GM21717 (cell line): Measurements from ENCODE around the gene ITGA3.
"Not testable (repeated sequence)": the region's sequence is repeated elsewhere in the genome, so short reads cannot be mapped to it uniquely, and the experiment has no call there.

ENCODE experiments used
- ATAC-seq: cut with Tn5 transposase; IDR thresholded peaks from one replicate; pipeline ENCODE4 v1.9.1; 2021; ENCODE audit warnings: mild to moderate bottlenecking, moderate library complexity; ENCODE audit not compliant: unreplicated experiment

The ITGA3 gene

GRCh38 chr17:50034498-50035364, 21.2 kb upstream of the ITGA3 start:
- no peak for ATAC-seq

DNA sequence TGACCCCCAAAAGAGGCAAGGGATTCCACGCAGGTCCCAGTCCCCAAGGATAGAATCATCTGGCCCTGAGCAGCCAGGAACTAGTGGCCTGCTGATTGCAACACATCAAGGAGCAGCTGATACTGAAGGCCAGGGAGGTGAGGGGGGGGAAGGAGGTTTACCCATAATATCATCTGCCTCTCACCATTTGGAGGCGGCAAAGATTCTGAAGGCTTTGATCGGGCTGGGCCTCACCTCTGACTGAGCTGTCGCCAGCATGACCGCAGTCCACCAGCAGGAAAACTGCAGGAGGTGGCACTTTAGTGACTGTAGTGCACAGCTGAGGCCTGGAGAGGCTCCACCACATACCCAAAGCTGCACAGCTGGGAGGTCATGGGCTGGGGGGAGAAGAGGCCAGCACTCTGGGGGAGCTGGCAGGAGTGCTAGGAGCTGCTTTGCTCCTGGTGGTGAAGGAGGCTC, 20.5 kb upstream of the ITGA3 start:
- no peak for ATAC-seq

GRCh38 chr17:50035945-50036344, 20.0 kb upstream of the ITGA3 start:
- no peak for ATAC-seq

- no peak for ATAC-seq
Measured at GRCh38 chr17:50036455-50037261, 19.3 kb upstream of the ITGA3 start.

DNA sequence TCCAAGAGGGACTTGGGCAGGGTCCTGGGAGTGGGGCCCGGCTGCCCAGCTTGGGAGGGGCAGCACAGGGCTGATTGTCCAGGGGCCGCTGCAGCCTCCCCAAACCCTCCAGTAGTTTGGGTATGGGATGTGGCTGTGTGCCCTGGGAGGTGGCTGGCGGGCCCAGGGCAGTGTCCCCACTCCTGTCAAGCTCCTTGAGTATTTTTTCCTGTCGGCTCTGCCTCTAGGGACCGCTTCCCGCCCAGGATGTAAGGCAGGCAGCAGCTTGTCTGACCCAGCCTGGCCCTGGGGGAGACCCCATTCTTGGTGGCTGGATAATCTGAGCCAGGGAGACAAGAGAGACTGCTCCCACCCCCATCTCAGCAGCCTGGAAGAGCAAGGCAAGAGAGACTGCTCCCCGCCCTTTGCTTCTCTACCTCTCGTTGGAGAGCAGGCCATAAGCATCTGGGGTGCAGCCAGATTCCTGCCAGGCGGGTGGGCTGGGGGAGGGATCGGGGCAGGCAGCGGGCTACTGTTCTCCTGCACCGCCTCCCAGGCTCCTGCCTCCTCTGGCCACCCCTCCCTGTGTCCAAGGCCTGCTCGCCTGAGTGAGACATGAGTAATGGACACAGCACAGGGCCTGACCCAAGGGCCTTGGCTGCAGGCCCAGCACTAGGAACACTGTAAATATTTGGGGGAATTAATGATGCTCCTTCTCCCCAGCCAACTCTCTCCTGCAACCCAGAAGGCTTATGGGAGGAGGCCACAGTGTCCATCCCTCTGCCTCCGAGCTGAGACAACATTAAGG, 18.4 kb upstream of the ITGA3 start:
- ATAC-seq = no peak

DNA sequence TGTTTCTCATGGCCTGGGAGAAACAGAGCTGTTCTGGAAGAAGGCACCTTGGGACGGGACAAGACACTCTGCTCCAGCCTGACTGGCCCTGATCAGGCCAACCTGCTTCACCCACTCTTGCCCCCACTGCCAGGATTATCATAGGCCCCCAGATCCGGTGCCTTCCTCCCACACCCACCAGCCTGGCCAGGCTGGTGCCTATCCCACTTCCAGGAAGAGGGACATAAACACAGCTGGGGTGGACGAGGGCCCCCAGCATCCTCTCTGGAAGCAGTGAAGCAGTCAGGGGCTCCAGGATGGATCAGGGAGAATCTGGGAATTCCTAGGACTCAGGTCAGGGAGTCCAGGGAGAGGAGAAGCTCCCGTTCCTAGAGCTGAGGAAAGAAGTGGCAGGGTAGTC, 16.9 kb upstream of the ITGA3 start:
- ATAC-seq = no peak

DNA sequence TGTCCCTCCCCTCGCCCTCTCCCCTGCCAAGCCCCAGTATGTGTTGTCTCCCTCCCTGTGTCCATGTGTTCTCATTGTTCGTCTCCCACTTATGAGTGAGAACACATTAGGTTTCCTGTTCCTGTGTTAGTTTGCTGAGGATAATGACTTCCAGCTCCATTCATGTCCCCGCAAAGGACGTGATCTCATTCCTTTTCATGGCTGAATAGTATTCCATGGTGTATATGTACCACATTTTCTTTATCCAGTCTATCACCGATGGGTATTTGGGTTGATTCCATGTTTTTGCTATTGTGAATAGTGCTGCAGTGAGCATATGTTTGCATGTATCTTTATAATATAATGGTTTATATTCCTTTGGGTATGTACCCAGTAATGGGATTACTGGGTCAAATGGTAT, 15.4 kb upstream of the ITGA3 start:
- not testable (repeated sequence) for ATAC-seq

- no peak for ATAC-seq
Measured at GRCh38 chr17:50042211-50042610, 13.7 kb upstream of the ITGA3 start.

GRCh38 chr17:50043290-50044148, 12.4 kb upstream of the ITGA3 start:
- no peak for ATAC-seq

DNA sequence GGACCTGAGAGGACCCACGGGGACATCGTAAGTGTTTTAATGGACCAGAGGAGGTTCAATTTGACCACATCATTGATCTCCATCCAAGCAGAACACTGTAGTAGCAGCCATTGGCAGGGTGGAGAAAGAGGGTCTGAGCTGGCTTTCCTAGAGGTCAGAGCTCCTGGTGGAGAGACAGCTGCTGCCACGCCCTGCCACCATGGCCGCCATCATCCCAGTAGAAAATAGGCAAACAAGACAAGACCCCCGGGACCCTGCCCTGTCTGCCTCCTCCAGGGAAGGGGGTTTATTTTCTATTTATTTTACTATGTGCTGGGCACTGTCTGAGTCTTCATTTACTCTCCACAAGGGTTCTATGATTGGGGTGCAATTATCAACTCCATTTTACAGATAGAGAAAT, 11.4 kb upstream of the ITGA3 start:
- ATAC-seq = no peak

GRCh38 chr17:50045154-50045553, 10.8 kb upstream of the ITGA3 start:
- ATAC-seq = no peak

- no peak for ATAC-seq
Measured at GRCh38 chr17:50046179-50046578, 9.7 kb upstream of the ITGA3 start.

DNA sequence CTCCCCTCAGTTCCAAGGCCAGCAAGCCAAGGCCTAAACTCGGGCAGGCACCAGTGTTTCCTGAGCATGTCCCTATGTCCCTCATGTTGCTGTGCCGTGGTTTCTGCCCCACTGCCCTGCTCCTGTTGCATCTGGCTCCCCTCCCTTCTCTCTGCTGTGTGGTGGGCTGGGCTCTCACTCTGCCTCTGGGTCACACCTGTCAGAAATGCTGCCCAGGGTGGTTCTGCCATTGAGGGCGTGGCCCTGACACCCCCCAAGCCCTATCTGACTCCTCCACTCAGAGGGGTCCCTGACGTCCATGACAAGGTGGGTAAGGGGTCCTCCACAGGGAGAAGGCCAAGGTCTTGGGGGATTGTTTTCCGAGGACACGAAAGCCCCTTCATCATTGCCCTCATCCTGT, 9.2 kb upstream of the ITGA3 start:
- ATAC-seq = no peak

DNA sequence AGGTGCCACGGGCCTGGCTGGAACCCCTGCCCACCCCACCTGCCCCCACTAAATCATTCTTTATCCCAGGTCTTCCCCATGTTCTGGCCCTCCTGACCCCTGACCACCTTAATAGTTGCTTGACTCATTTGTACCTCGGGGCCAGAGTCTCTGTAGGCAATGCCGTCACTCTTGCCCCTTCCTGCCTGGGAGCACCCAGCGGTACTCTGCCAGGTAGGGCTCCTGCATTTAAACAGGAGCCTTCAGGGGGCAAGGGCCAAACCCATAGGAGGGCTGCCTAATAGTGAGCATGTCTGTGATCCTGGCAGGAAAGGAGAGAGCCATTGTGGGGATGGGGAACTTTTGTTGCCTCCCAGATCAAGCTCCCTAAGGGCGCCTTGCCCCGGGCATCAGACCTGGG, 8.8 kb upstream of the ITGA3 start:
- no peak for ATAC-seq

- ATAC-seq = no peak
Measured at GRCh38 chr17:50047488-50048126, 8.3 kb upstream of the ITGA3 start.

DNA sequence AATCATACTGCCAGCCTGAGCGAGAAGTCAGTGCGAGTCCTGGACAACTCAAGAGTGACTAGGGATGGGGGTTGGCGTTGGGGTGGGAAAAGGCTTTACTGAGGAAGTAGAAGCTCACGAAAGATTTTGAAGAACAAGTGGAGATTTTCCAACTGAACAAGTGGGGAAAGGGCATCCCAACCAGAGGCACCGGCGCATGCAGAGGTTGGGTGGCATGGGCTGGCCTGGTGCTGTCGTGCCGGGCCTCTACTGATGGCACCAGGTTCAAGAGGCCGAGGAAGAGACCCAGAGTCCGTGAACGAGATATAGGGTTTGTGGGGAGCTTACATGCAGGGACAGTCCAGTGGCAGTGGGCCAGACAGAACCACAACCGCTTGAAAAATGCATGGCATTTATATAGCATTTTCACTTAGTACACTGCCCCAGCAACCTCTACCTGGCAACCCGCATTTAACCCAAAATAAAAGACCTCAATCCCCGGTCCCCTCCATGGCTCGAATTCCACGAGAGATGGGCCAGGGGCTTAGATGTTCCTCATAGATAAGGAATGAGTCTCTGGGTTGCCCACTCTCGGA, 7.7 kb upstream of the ITGA3 start:
- ATAC-seq = no peak

- no peak for ATAC-seq
Measured at GRCh38 chr17:50048988-50049387, 6.9 kb upstream of the ITGA3 start.

GRCh38 chr17:50049636-50050035, 6.3 kb upstream of the ITGA3 start:
- ATAC-seq = no peak

- no peak for ATAC-seq
Measured at GRCh38 chr17:50050431-50051032, 5.4 kb upstream of the ITGA3 start.
